K562 (cell line): ENCODE measurements around the gene DNAJC2. TPM values are rescaled to one million over a fixed set of nuclear protein-coding genes. Genes with fewer than 3 reads are reported as not detected.

Experiments
- CC2D1A ChIP-seq: fragments of 450-650 bp; IDR thresholded peaks from 2 replicates; pipeline ENCODE4 v1.6.1; 2017; ENCODE audit warnings: mild to moderate bottlenecking
- KAT7 ChIP-seq: sonication (generic); formaldehyde crosslinking; IDR thresholded peaks from 2 replicates; pipeline ENCODE4 v1.8.0; 2022; ENCODE audit warnings: missing genetic modification reagents, mild to moderate bottlenecking, borderline replicate concordance
- MYBL2 ChIP-seq, 2 experiments: fragments of 450-650 bp in 1 of 2; sonication (generic) in 1 of 2; formaldehyde crosslinking in 1 of 2; IDR thresholded peaks; 2 replicates each; pipeline versions ENCODE4 v1.6.1 to v1.8.1; 2017 to 2022; ENCODE audit warnings: borderline replicate concordance in 1 of 2, inconsistent platforms in 1 of 2, low read depth in 1 of 2, mild to moderate bottlenecking in 1 of 2, missing genetic modification reagents in 1 of 2, moderate library complexity in 1 of 2
- NCOA2 ChIP-seq, 2 experiments: fragments of 450-650 bp; IDR thresholded peaks; 2 replicates each; pipeline ENCODE4 v1.6.1; 2018; ENCODE audit warnings: mild to moderate bottlenecking in 2 of 2, moderate library complexity in 1 of 2; ENCODE audit not compliant: partially characterized antibody in 2 of 2
- NFIC ChIP-seq: fragments of 450-650 bp; IDR thresholded peaks from 2 replicates; pipeline ENCODE4 v1.6.1; 2017; ENCODE audit warnings: mild to moderate bottlenecking, inconsistent platforms
- NR1H2 ChIP-seq: sonication (generic); formaldehyde crosslinking; IDR thresholded peaks from 2 replicates; pipeline ENCODE4 v1.4.0; 2020; ENCODE audit warnings: mild to moderate bottlenecking, missing genetic modification reagents
- NR2C1 ChIP-seq, 2 experiments: fragments of 450-650 bp; IDR thresholded peaks; 2 replicates each; pipeline ENCODE4 v1.6.1; 2017; ENCODE audit warnings: mild to moderate bottlenecking in 2 of 2, antibody characterized with exemption in 1 of 2, inconsistent platforms in 1 of 2, missing compliant biosample characterization in 1 of 2, missing genetic modification characterization in 1 of 2
- RFX7 ChIP-seq: fragments of 250-450 bp; sonication (Bioruptor Pico); IDR thresholded peaks from 2 replicates; pipeline ENCODE4 v1.5.1; 2021; ENCODE audit warnings: mild to moderate bottlenecking
- SIRT6 ChIP-seq: IDR thresholded peaks from one replicate; pipeline ENCODE4 v1.6.1; 2012; ENCODE audit warnings: low read depth, mild to moderate bottlenecking, control low read depth, inconsistent platforms, low read length, moderate library complexity
- ZBTB17 ChIP-seq: fragments of 450-650 bp; formaldehyde crosslinking; IDR thresholded peaks from 2 replicates; pipeline ENCODE4 v1.4.0; 2020; ENCODE audit warnings: mild to moderate bottlenecking
- ZC3H8 ChIP-seq: fragments of 450-650 bp; IDR thresholded peaks from 2 replicates; pipeline ENCODE4 v1.6.1; 2017
- ZNF232 ChIP-seq: sonication (generic); formaldehyde crosslinking; IDR thresholded peaks from 2 replicates; pipeline ENCODE4 v1.8.0; 2022; ENCODE audit warnings: mild to moderate bottlenecking, missing genetic modification reagents
- ZNF311 ChIP-seq: fragments of 250-450 bp; sonication (Bioruptor Pico); IDR thresholded peaks from 2 replicates; pipeline ENCODE4 v1.4.0; 2020; ENCODE audit warnings: mild to moderate bottlenecking, moderate library complexity
- ZNF79 ChIP-seq: fragments of 250-450 bp; sonication (Bioruptor Pico); IDR thresholded peaks from 2 replicates; pipeline ENCODE4 v1.4.0; 2020; ENCODE audit warnings: low read depth, mild to moderate bottlenecking, moderate library complexity
- polyA plus RNA-seq, 8 experiments: library from polyadenylated mRNA; depleted of rRNA in 4 of 8; stranded (reverse) in 5 of 8; unstranded in 3 of 8; fragments of >200 nt; fragmentation: Nextera tagmentation in 2 of 8; fragmentation: Illumina TruSeq in 1 of 8; extraction: Ambion mirVana in 2 of 8; extraction: Trizol in 1 of 8; gene quantifications; 2 replicates each; pipeline versions ENCODE4 v1.2.1 to v1.2.3, GENCODE V29; 2011 to 2014; ENCODE audit warnings: inconsistent platforms in 1 of 8, missing spikeins in 1 of 8
- total RNA-seq, 7 experiments: library from RNA; depleted of rRNA in 6 of 7; stranded (reverse); fragments of >200 nt in 6 of 7; fragmentation: Illumina TruSeq in 2 of 7; extraction: Trizol in 2 of 7; gene quantifications; 2 replicates each; pipeline versions ENCODE4 v1.2.1 to v1.2.3, GENCODE V29; 2011 to 2021; ENCODE audit warnings: low replicate concordance in 1 of 7
- TF ChIP-seq, protein P1 (sequence below): fragments of 450-650 bp; IDR thresholded peaks from one replicate; pipeline ENCODE4 v1.6.1; 2018; ENCODE audit warnings: mild to moderate bottlenecking, moderate library complexity; ENCODE audit not compliant: partially characterized antibody
- TF ChIP-seq, protein P2 (sequence below): fragments of 450-650 bp; IDR thresholded peaks from 2 replicates; pipeline ENCODE4 v1.6.1; 2016; ENCODE audit warnings: missing biosample characterization, missing genetic modification characterization
- TF ChIP-seq, protein P3 (sequence below): fragments of 200-800 bp; sonication (Bioruptor generic); IDR thresholded peaks from 2 replicates; pipeline ENCODE4 v1.6.1; 2016; ENCODE audit warnings: missing genetic modification characterization, missing compliant biosample characterization

The DNAJC2 gene
- total and polyA plus RNA-seq, 9 of the 15 experiments (the other 6 are each of a cell fraction or from before 2014, with no cell fraction given), result 40.2 to 157 (median 92.1) TPM

DNA sequence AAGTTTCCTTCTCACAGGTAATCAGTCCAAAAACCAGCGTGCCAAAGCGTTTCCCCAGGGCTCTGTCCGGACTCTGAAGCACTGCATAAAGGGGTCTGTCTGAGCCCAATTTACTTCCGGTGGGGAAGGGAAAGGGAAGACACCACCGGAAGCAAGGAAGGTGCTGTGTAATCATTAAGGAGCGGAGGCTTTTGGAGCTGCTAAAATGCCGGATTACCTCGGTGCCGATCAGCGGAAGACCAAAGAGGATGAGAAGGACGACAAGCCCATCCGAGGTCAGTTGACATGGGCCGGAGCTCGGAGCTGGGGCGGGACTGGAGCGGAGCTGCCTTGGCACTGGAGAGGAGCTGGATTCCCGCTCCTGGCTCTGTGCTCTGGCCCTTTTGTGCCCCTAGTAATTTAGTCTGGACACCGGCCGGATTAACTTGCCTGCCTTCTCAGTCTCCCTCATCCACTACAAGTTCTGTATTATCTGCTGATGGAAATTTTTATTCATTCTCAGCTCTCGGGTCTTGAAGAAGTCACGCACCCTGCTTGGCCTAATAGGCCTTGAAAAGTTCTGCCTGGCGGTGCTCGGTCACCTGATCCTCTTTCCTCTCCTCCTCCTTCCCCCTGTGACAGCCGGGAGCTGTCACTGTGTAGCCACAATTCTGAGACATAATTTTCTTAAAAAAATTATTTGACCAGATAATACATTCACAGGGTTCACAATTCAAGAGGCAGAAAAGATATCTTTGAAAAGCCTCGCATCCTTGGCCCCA, 3.1 kb upstream of the DNAJC2 start, which contains the start of gene PSMC2 (continued):
- TF ChIP-seq, protein P1, sequence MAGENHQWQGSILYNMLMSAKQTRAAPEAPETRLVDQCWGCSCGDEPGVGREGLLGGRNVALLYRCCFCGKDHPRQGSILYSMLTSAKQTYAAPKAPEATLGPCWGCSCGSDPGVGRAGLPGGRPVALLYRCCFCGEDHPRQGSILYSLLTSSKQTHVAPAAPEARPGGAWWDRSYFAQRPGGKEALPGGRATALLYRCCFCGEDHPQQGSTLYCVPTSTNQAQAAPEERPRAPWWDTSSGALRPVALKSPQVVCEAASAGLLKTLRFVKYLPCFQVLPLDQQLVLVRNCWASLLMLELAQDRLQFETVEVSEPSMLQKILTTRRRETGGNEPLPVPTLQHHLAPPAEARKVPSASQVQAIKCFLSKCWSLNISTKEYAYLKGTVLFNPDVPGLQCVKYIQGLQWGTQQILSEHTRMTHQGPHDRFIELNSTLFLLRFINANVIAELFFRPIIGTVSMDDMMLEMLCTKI, result no peak
- TF ChIP-seq CC2D1A (no peak), MYBL2 (IDR thresholded peaks at IDR 0.05; ENCODE audit: low read depth) (no peak), MYBL2 (CRISPR knock-in tag; IDR thresholded peaks at IDR 0.05; ENCODE audit: borderline replicate concordance) (no peak), ZNF311 (no peak), NR2C1 (IDR thresholded peaks at IDR 0.05) (peak; percentile 91), NR2C1 (tag; IDR thresholded peaks at IDR 0.05) (peak; percentile 93), ZC3H8 (no peak), ZNF232 (CRISPR knock-in tag) (peak; percentile 70; the same call in 1 of the 2 replicates), NFIC (peak; percentile 52), NCOA2 (IDR thresholded peaks at IDR 0.05; ENCODE audit: partially characterized antibody in 2 of 2) (no peak), NR1H2 (CRISPR knock-in tag) (peak; percentile 62), KAT7 (no peak), ZBTB17 (peak; percentile 94), ZNF79 (CRISPR knock-in tag) (no peak), RFX7 (CRISPR knock-in tag) (no peak), SIRT6 (no peak)
- TF ChIP-seq, protein P2, sequence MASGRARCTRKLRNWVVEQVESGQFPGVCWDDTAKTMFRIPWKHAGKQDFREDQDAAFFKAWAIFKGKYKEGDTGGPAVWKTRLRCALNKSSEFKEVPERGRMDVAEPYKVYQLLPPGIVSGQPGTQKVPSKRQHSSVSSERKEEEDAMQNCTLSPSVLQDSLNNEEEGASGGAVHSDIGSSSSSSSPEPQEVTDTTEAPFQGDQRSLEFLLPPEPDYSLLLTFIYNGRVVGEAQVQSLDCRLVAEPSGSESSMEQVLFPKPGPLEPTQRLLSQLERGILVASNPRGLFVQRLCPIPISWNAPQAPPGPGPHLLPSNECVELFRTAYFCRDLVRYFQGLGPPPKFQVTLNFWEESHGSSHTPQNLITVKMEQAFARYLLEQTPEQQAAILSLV (tag), result no peak
- TF ChIP-seq, protein P3, sequence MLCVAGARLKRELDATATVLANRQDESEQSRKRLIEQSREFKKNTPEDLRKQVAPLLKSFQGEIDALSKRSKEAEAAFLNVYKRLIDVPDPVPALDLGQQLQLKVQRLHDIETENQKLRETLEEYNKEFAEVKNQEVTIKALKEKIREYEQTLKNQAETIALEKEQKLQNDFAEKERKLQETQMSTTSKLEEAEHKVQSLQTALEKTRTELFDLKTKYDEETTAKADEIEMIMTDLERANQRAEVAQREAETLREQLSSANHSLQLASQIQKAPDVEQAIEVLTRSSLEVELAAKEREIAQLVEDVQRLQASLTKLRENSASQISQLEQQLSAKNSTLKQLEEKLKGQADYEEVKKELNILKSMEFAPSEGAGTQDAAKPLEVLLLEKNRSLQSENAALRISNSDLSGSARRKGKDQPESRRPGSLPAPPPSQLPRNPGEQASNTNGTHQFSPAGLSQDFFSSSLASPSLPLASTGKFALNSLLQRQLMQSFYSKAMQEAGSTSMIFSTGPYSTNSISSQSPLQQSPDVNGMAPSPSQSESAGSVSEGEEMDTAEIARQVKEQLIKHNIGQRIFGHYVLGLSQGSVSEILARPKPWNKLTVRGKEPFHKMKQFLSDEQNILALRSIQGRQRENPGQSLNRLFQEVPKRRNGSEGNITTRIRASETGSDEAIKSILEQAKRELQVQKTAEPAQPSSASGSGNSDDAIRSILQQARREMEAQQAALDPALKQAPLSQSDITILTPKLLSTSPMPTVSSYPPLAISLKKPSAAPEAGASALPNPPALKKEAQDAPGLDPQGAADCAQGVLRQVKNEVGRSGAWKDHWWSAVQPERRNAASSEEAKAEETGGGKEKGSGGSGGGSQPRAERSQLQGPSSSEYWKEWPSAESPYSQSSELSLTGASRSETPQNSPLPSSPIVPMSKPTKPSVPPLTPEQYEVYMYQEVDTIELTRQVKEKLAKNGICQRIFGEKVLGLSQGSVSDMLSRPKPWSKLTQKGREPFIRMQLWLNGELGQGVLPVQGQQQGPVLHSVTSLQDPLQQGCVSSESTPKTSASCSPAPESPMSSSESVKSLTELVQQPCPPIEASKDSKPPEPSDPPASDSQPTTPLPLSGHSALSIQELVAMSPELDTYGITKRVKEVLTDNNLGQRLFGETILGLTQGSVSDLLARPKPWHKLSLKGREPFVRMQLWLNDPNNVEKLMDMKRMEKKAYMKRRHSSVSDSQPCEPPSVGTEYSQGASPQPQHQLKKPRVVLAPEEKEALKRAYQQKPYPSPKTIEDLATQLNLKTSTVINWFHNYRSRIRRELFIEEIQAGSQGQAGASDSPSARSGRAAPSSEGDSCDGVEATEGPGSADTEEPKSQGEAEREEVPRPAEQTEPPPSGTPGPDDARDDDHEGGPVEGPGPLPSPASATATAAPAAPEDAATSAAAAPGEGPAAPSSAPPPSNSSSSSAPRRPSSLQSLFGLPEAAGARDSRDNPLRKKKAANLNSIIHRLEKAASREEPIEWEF (CRISPR knock-in tag), result no peak
